HepG2 (cell line): ENCODE data around the gene IFNE. TPM values are rescaled to one million over a fixed set of nuclear protein-coding genes. Genes with fewer than 3 reads are reported as not detected.

Experiments
- ATAC-seq: fragments of 200-7000 bp; cut with Tn5 transposase; 3 replicates; pipeline ENCODE4 v1.9.1; 2020; ENCODE audit warnings: mild to moderate bottlenecking, moderate library complexity
- BruUV-seq: library from RNA; stranded (reverse); fragments of 400-500 nt; replicated peaks from 2 replicates; lab custom pipeline; 2021; lab: Mats Ljungman, UMichigan
- CTCF ChIA-PET: fragments of 300-600 bp; formaldehyde crosslinking; extraction: SDS; loops from one replicate; lab custom pipeline; 2021; ENCODE audit warnings: low total read pairs, inconsistent platforms, low intra/inter-chr PET ratio; lab: Yijun Ruan, JAX
- POLR2A ChIA-PET: fragments of 350-600 bp; sonication (Branson Sonifier 250); formaldehyde crosslinking; loops from one replicate; lab custom pipeline; 2020; ENCODE audit warnings: antibody characterized with exemption, inconsistent platforms; lab: Yijun Ruan, JAX
- DNase-seq: peaks from one replicate; pipeline ENCODE4 v3.0.0-alpha.2; 2015; ENCODE audit warnings: low spot score
- FAIRE-seq: peaks from 3 replicates; lab custom pipeline; 2011; peaks lifted over from hg19 to GRCh38; lab: Jason Lieb, UNC
- H2AFZ ChIP-seq: one replicate; pipeline ENCODE4 v1.6.1; 2011; ENCODE audit warnings: low read length, inconsistent platforms
- H3K27ac ChIP-seq: fragments of 300-600 bp; 3 replicates; pipeline ENCODE4 v1.8.0; 2011; ENCODE audit warnings: mixed run types, mild to moderate bottlenecking, mixed read lengths, low read length, inconsistent platforms; ENCODE audit not compliant: insufficient read depth; ENCODE audit errors: extremely low read length
- H3K27me3 ChIP-seq, 2 experiments: fragments of 200-600 bp in 1 of 2; 2 replicates in 1 of 2; 3 replicates in 1 of 2; pipeline versions ENCODE4 v1.6.0 to v1.8.0; 2011; ENCODE audit warnings: low read length in 2 of 2, mild to moderate bottlenecking in 2 of 2, moderate library complexity in 2 of 2, inconsistent platforms in 1 of 2; ENCODE audit not compliant: insufficient read depth in 2 of 2, control insufficient read depth in 1 of 2
- H3K36me3 ChIP-seq, 2 experiments: fragments of 200-600 bp in 1 of 2; replicated peaks in 1 of 2; 2 replicates in 1 of 2; 3 replicates in 1 of 2; pipeline versions ENCODE4 v1.5.1 to v1.8.0; 2011; ENCODE audit warnings: low read length in 2 of 2, inconsistent platforms in 1 of 2; ENCODE audit not compliant: insufficient read depth in 2 of 2, control insufficient read depth in 1 of 2
- H3K4me1 ChIP-seq: 2 replicates; pipeline ENCODE4 v1.5.1; 2012; ENCODE audit warnings: low read length, inconsistent platforms; ENCODE audit not compliant: insufficient read depth
- H3K4me2 ChIP-seq: 2 replicates; pipeline ENCODE4 v1.6.0; 2011; ENCODE audit warnings: low read depth, low read length, inconsistent platforms
- H3K4me3 ChIP-seq, 3 experiments: fragments of 200-600 bp in 1 of 3; sonication (generic), shearing (Covaris generic) in 1 of 3; replicated peaks in 1 of 3; 2 replicates each; pipeline ENCODE4 v1.5.1; 2011 to 2016; ENCODE audit warnings: low read length in 3 of 3, inconsistent platforms in 2 of 3, low read depth in 2 of 3, mild to moderate bottlenecking in 2 of 3, control low read depth in 1 of 3, mixed read lengths in 1 of 3; ENCODE audit not compliant: insufficient read depth in 1 of 3
- H3K79me2 ChIP-seq: one replicate; pipeline ENCODE4 v1.6.1; 2011; ENCODE audit warnings: low read length, inconsistent platforms; ENCODE audit not compliant: insufficient read depth
- H3K9ac ChIP-seq: 2 replicates; pipeline ENCODE4 v1.6.0; 2011; ENCODE audit warnings: mild to moderate bottlenecking, low read depth, low read length, inconsistent platforms; ENCODE audit not compliant: insufficient read depth
- H3K9me3 ChIP-seq: 2 replicates; pipeline ENCODE4 v1.5.1; 2012; ENCODE audit warnings: mild to moderate bottlenecking, low read length
- H4K20me1 ChIP-seq: 2 replicates; pipeline ENCODE4 v1.6.0; 2011; ENCODE audit warnings: inconsistent platforms, mild to moderate bottlenecking, low read length, moderate library complexity; ENCODE audit not compliant: insufficient read depth
- CCAR2 ChIP-seq: fragments of 200-400 bp; formaldehyde crosslinking; optimal IDR thresholded peaks from 2 replicates; pipeline ENCODE3; 2018; ENCODE audit warnings: low read depth, mild to moderate bottlenecking, low read length, moderate library complexity
- PTBP1 ChIP-seq: fragments of 200-400 bp; formaldehyde crosslinking; IDR thresholded peaks from 2 replicates; pipeline ENCODE4 v1.6.1; 2018; ENCODE audit warnings: low read length, low read depth; ENCODE audit not compliant: poor library complexity, severe bottlenecking
- SMAD3 ChIP-seq: sonication (generic); formaldehyde crosslinking; IDR thresholded peaks from 2 replicates; pipeline ENCODE4 v1.4.0; 2020; ENCODE audit warnings: missing genetic modification reagents
- ZIK1 ChIP-seq: sonication (generic); formaldehyde crosslinking; IDR thresholded peaks from 2 replicates; pipeline ENCODE4 v1.5.0; 2020; ENCODE audit warnings: mild to moderate bottlenecking, low read depth, missing genetic modification reagents, borderline replicate concordance
- ZKSCAN5 ChIP-seq: sonication (generic); formaldehyde crosslinking; IDR thresholded peaks from 2 replicates; pipeline ENCODE4 v1.5.1; 2020; ENCODE audit warnings: mild to moderate bottlenecking, missing genetic modification reagents
- ZNF234 ChIP-seq: sonication (generic); formaldehyde crosslinking; conservative IDR thresholded peaks from 2 replicates; pipeline ENCODE4 v1.5.1; 2020; ENCODE audit warnings: mild to moderate bottlenecking, missing genetic modification reagents
- ZNF546 ChIP-seq: sonication (generic); formaldehyde crosslinking; conservative IDR thresholded peaks from 2 replicates; pipeline ENCODE4 v1.8.1; 2023; ENCODE audit warnings: mild to moderate bottlenecking, missing genetic modification reagents
- ZNF609 ChIP-seq: sonication (generic); formaldehyde crosslinking; IDR thresholded peaks from 2 replicates; pipeline ENCODE4 v1.4.0; 2020; ENCODE audit warnings: mild to moderate bottlenecking, missing genetic modification reagents, borderline replicate concordance
- ZXDC ChIP-seq: sonication (generic); formaldehyde crosslinking; IDR thresholded peaks from 2 replicates; pipeline ENCODE4 v1.5.0; 2020; ENCODE audit warnings: mild to moderate bottlenecking, missing genetic modification reagents
- WGBS: methylation state at CpG from one replicate; pipeline ENCODE4 v1.1.6; 2017; ENCODE audit warnings: low lambda C conversion rate; 5-methylcytosine and 5-hydroxymethylcytosine counted together
- in situ Hi-C: cut with HindIII; loops from 2 replicates; pipeline ENCODE4 v1.10.0; 2017; ENCODE audit warnings: low pct_unique_long_range_greater_than_20kb; ENCODE audit not compliant: extremely low pct_ligation_motif_present
- intact Hi-C: fragments of 100-400 bp; cut with micrococcal nuclease; formaldehyde crosslinking; loops from one replicate; pipeline ENCODE4 v1.10.0; 2022; ENCODE audit not compliant: unreplicated experiment
- polyA plus RNA-seq, 8 experiments: library from polyadenylated mRNA; depleted of rRNA in 3 of 8; stranded (reverse) in 7 of 8; unstranded in 1 of 8; fragments of >200 nt; fragmentation: Illumina TruSeq in 4 of 8; extraction: Trizol in 4 of 8; gene quantifications; 2 replicates each; pipeline versions ENCODE4 v1.2.1 to v1.2.3, GENCODE V29; 2011 to 2016; ENCODE audit warnings: low read depth in 4 of 8, missing spikeins in 1 of 8, mixed read lengths in 1 of 8; ENCODE audit not compliant: insufficient read depth in 1 of 8
- total RNA-seq, 5 experiments: library from RNA; depleted of rRNA; stranded (reverse); fragments of >200 nt; fragmentation: Illumina TruSeq; extraction: Trizol; gene quantifications; 2 replicates each; pipeline ENCODE4 v1.2.3, GENCODE V29; 2016; ENCODE audit warnings: low read depth in 1 of 5
- TF ChIP-seq, protein P1 (sequence below): sonication (generic); formaldehyde crosslinking; IDR thresholded peaks from 2 replicates; pipeline ENCODE4 v1.4.0; 2020; ENCODE audit warnings: missing genetic modification reagents, borderline replicate concordance

IFNE gene
- total and polyA plus RNA-seq, 2 of the 13 experiments (the other 11 are each of a cell fraction or from before 2014, with no cell fraction given): not detected

DNA sequence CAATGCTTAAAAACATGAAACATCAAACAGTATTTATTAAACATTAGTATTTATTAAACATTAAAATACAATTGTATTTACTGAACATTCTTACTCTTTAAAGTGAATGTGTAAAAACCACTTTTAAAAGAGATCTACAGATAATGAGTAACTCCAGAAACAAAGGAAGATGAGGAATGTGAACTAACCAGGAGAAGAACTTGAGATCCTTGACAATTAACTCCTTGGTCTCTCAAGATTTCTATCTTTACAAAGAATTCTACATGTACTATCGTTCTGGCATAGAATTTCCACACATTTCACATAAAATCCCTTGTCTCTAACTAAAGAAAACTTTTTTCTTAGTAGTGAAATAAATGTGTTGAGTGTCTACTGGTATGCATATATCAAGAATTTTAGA is 28.7 kb upstream of the IFNE start:
- no peak for TF ChIP-seq ZNF609 (CRISPR knock-in tag)
- no peak for TF ChIP-seq ZIK1
- TF ChIP-seq ZNF546: no peak
- TF ChIP-seq ZNF234 (CRISPR knock-in tag): no peak
- TF ChIP-seq PTBP1: no peak
- TF ChIP-seq SMAD3 (CRISPR knock-in tag): no peak
- TF ChIP-seq ZKSCAN5 (CRISPR knock-in tag): no peak
- no peak for TF ChIP-seq CCAR2
- TF ChIP-seq, protein P1, sequence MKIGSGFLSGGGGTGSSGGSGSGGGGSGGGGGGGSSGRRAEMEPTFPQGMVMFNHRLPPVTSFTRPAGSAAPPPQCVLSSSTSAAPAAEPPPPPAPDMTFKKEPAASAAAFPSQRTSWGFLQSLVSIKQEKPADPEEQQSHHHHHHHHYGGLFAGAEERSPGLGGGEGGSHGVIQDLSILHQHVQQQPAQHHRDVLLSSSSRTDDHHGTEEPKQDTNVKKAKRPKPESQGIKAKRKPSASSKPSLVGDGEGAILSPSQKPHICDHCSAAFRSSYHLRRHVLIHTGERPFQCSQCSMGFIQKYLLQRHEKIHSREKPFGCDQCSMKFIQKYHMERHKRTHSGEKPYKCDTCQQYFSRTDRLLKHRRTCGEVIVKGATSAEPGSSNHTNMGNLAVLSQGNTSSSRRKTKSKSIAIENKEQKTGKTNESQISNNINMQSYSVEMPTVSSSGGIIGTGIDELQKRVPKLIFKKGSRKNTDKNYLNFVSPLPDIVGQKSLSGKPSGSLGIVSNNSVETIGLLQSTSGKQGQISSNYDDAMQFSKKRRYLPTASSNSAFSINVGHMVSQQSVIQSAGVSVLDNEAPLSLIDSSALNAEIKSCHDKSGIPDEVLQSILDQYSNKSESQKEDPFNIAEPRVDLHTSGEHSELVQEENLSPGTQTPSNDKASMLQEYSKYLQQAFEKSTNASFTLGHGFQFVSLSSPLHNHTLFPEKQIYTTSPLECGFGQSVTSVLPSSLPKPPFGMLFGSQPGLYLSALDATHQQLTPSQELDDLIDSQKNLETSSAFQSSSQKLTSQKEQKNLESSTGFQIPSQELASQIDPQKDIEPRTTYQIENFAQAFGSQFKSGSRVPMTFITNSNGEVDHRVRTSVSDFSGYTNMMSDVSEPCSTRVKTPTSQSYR (CRISPR knock-in tag): no peak
- TF ChIP-seq ZXDC (CRISPR knock-in tag): no peak
- TF ChIP-seq, all 625 proteins: peak for 0
- Histone ChIP-seq H4K20me1 (no peaks in the 10 kb centered on the region), H3K79me2 (no peaks in the 10 kb centered on the region), H3K9me3 (no peaks in the 10 kb centered on the region), H3K36me3 (no peaks in the 10 kb centered on the region), H3K4me3 (no peak overlapping the region), H3K9ac (no peak overlapping the region), H3K4me2 (no peak overlapping the region), H3K27ac (no peak overlapping the region), H3K4me1 (no peaks in the 10 kb centered on the region), H3K27me3 (no peaks in the 10 kb centered on the region), H2AFZ (no peak overlapping the region)
- intact Hi-C loops (no loop called here), in situ Hi-C loops (no loop called here)
- CTCF ChIA-PET: no interaction called here
- FAIRE-seq (no peak), ATAC-seq (no peak), DNase-seq (no peak)
- POLR2A ChIA-PET: no interaction called here
- BruUV-seq: no TSS peak
- WGBS: 4% methylated on average over 1 of the region's 1 CpG
